ENCODE results near the gene GADD45A.

Gene GADD45A

DNA sequence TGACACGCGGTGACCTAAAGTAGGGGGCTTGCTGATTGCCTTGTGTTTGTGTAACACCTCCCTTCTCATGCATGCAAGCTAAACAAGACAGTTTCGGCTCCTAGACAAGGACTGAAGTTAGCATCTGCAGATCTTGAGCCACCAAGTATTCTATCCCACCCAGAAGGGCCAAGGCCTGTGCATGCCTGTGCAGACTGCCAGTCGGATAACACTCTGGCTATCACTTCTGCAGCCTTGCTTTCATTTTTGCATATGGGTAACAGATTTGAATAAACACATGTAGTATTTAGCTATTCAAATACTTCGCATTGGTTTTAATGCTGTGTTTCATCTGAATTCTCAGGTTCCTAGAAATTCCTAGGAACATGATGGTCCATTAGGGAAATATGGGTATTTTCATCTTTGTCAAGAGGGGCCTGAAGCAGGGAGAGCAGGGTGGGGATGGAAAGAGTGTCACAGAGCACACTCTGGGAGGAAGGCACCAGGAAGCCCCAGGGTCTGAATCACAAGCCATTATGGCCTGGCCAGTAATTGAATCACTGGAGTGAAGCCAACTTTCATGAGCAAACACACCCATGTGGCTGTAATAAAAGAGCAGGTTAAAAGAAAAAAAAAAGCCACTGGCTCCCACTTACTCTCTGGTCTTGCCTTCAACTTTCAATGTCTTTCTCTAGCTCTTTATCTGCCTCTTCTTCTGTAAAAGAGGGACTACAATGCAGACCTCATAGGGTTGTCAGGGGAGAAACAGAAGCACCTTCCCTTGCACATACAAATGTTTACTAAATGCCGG is 28.3 kb downstream of the GADD45A start:
- peaks cover 35% of the 10 kb centered on the region for H3K4me1 Mint-ChIP-seq

GRCh38 chr1:67715819-67716218 is 30.8 kb downstream of the GADD45A start:
- no peak for TF ChIP-seq CTCF (IDR thresholded peaks at IDR 0.05)
- H3K4me1 Mint-ChIP-seq = peaks cover 51% of the 10 kb centered on the region
- no peak overlapping the region for H3K27ac Mint-ChIP-seq
- H3K4me3 Mint-ChIP-seq = no peak overlapping the region
- no peak for DNase-seq
- H3K36me3 Mint-ChIP-seq (ENCODE audit: low read depth) = no peaks in the 10 kb centered on the region
- peaks cover 4% of the 10 kb centered on the region for H3K27me3 Mint-ChIP-seq (ENCODE audit: low read depth, poor library complexity)
- H3K9me3 Mint-ChIP-seq = no peaks in the 10 kb centered on the region

More for the DNA sequence above, 28.3 kb downstream of the GADD45A start:
- H3K4me3 Mint-ChIP-seq = no peak overlapping the region
- H3K27ac Mint-ChIP-seq = peak overlapping the region; percentile 31
- no peaks in the 10 kb centered on the region for H3K36me3 Mint-ChIP-seq (ENCODE audit: low read depth)
- DNase-seq = no peak
- no peaks in the 10 kb centered on the region for H3K9me3 Mint-ChIP-seq
- H3K27me3 Mint-ChIP-seq (ENCODE audit: low read depth, poor library complexity) = peaks cover 4% of the 10 kb centered on the region
- TF ChIP-seq CTCF (IDR thresholded peaks at IDR 0.05) = no peak

GRCh38 chr1:67716800-67717199 is 31.8 kb downstream of the GADD45A start:
- no peak for TF ChIP-seq CTCF (IDR thresholded peaks at IDR 0.05)
- Mint-ChIP-seq H3K4me1 (peaks cover 41% of the 10 kb centered on the region), H3K27me3 (ENCODE audit: low read depth, poor library complexity) (peaks cover 4% of the 10 kb centered on the region), H3K9me3 (no peaks in the 10 kb centered on the region), H3K36me3 (ENCODE audit: low read depth) (no peaks in the 10 kb centered on the region), H3K27ac (no peak overlapping the region), H3K4me3 (no peak overlapping the region)
- no peak for DNase-seq

DNA sequence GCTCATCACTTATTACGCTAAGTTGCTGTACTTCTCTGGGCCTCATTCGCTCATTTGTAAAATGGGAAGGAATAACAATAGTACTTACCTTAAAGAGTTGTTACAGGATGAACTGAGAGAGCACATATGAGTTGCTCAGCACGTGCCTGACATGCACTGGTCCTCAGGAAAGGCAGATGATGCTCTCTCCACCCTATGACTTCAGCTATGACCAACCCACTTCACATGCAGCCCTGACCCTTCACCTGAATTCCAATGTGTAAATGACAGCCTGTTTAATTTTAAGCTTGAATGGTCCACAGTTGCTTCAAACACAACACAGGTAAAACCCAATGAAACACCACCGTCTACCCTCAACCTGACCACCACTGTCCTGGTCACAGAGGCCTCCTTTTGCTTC is 32.9 kb downstream of the GADD45A start:
- H3K4me1 Mint-ChIP-seq = peaks cover 36% of the 10 kb centered on the region
- no peaks in the 10 kb centered on the region for H3K36me3 Mint-ChIP-seq (ENCODE audit: low read depth)
- no peak overlapping the region for H3K4me3 Mint-ChIP-seq
- H3K27ac Mint-ChIP-seq = no peak overlapping the region
- no peaks in the 10 kb centered on the region for H3K9me3 Mint-ChIP-seq
- no peak for TF ChIP-seq CTCF (IDR thresholded peaks at IDR 0.05)
- peaks cover 4% of the 10 kb centered on the region for H3K27me3 Mint-ChIP-seq (ENCODE audit: low read depth, poor library complexity)
- no peak for DNase-seq

DNA sequence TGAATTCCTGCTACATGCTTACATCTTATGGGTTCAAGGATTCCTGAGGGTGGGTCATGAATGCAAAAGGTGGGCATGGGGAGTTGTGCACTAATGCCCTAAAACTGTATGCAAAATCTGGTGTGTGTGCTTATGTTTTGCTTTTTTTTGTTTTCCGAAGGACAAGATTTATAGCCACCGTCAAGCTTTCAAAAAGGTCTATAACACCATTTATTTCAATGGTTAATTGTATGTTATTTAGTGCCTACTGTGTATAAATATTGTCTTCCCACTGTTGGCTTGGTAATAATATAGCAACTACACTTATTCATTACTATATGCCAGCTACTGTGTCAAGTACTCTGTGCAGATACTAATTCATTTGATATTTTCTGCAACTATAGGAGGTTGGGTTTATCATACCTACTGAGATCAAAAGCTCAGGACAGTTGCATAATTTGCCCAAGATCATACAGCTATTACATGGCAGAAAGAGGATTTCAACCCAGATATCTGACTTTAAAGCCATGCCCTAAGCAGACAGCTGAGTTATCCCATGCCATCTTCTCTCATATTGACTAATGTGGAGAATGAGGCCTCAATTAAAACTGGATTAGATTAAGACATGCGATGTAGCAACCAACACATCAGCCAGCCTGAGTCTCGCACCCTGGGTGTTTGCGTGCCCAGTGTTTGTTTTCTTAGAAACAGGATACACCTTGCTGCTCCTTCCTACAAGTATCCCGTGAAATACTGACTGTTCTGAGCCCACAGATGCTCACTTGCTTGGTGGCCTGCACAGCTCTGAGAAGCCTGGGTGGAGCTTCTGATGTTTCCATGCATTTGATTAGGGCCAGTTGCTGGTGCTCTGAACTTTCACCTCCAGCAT is 34.6 kb downstream of the GADD45A start:
- no peak for TF ChIP-seq CTCF (IDR thresholded peaks at IDR 0.05)
- Mint-ChIP-seq H3K4me1 (peaks cover 23% of the 10 kb centered on the region), H3K9me3 (no peaks in the 10 kb centered on the region), H3K27me3 (ENCODE audit: low read depth, poor library complexity) (peaks cover 4% of the 10 kb centered on the region), H3K4me3 (no peak overlapping the region), H3K36me3 (ENCODE audit: low read depth) (no peaks in the 10 kb centered on the region), H3K27ac (no peak overlapping the region)
- DNase-seq = no peak
